Thyroid gland (tissue), 4 donors: ENCODE measurements around the gene UBE4B.

Experiments
- POLR2A ChIP-seq, 2 donors: fragments of 450-650 bp; IDR thresholded peaks; one replicate each; pipeline ENCODE4 v1.6.1; 2017; ENCODE audit warnings: antibody characterized with exemption in 2 of 2, mild to moderate bottlenecking in 2 of 2, moderate library complexity in 1 of 2
- TF ChIP-seq, protein P1 (sequence below), 6 experiments: fragments of 200-600 bp in 3 of 6; fragments of 450-650 bp in 3 of 6; sonication (generic) in 3 of 6; IDR thresholded peaks; one replicate each; pipeline ENCODE4 v1.5.1; 2016 to 2019; ENCODE audit warnings: antibody characterized with exemption in 6 of 6, mild to moderate bottlenecking in 2 of 6, inconsistent platforms in 1 of 6, moderate library complexity in 1 of 6

DNA sequence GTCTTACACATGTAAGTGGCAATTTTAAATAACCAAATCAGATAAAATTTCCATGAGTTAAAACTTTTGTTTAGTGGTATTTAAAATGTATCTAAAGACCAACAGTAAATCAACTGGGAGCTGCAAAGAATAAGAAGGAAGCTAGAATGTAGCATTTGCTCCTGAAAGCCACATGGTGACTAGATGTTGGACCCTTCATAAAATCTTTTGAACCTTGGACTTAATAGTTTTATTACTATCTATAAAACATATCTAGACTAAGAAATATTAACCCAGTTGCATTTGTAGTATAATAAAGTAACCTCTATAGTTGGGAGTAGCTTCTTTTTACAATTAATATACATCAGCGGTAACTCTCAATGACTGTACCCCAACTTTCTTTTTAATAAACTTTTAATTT is 72.1 kb downstream of the UBE4B start:
- TF ChIP-seq POLR2A (IDR thresholded peaks at IDR 0.05) = no peak
- TF ChIP-seq, protein P1, sequence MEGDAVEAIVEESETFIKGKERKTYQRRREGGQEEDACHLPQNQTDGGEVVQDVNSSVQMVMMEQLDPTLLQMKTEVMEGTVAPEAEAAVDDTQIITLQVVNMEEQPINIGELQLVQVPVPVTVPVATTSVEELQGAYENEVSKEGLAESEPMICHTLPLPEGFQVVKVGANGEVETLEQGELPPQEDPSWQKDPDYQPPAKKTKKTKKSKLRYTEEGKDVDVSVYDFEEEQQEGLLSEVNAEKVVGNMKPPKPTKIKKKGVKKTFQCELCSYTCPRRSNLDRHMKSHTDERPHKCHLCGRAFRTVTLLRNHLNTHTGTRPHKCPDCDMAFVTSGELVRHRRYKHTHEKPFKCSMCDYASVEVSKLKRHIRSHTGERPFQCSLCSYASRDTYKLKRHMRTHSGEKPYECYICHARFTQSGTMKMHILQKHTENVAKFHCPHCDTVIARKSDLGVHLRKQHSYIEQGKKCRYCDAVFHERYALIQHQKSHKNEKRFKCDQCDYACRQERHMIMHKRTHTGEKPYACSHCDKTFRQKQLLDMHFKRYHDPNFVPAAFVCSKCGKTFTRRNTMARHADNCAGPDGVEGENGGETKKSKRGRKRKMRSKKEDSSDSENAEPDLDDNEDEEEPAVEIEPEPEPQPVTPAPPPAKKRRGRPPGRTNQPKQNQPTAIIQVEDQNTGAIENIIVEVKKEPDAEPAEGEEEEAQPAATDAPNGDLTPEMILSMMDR (IDR thresholded peaks at IDR 0.05) = no peak
